GM18868 (cell line): Measurements from ENCODE around the gene HHAT.
A peak's percentile ranks its signal among the peaks of the same experiment; 100 is the strongest.

Experiments used
- ATAC-seq: cut with Tn5 transposase; IDR thresholded peaks from one replicate; pipeline ENCODE4 v1.9.1; 2021; ENCODE audit warnings: mild to moderate bottlenecking, moderate library complexity; ENCODE audit not compliant: unreplicated experiment

The HHAT gene

GRCh38 chr1:210532223-210532598, 203.5 kb downstream of the HHAT start:
- ATAC-seq: no peak

- ATAC-seq: no peak
Observed at GRCh38 chr1:210535761-210536160, 207.1 kb downstream of the HHAT start.

GRCh38 chr1:210536254-210536961, 207.7 kb downstream of the HHAT start:
- no peak for ATAC-seq

DNA sequence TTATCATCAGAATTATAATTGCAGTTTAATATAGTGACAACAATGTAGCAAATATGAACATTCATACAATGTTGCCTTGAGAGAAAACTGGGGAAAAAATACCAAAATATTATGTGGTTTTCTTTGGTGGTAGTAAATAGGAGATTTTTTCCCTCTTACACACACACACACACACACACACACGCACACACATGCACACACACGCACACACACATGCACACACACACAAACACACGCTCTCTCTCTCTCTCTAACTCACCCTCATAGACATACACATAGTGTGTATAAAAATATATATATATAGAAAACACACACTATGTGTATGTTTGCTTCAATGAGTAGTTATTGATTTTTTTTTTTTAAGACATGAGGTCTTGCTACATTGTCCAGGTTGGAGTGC, 211.6 kb downstream of the HHAT start:
- no peak for ATAC-seq

DNA sequence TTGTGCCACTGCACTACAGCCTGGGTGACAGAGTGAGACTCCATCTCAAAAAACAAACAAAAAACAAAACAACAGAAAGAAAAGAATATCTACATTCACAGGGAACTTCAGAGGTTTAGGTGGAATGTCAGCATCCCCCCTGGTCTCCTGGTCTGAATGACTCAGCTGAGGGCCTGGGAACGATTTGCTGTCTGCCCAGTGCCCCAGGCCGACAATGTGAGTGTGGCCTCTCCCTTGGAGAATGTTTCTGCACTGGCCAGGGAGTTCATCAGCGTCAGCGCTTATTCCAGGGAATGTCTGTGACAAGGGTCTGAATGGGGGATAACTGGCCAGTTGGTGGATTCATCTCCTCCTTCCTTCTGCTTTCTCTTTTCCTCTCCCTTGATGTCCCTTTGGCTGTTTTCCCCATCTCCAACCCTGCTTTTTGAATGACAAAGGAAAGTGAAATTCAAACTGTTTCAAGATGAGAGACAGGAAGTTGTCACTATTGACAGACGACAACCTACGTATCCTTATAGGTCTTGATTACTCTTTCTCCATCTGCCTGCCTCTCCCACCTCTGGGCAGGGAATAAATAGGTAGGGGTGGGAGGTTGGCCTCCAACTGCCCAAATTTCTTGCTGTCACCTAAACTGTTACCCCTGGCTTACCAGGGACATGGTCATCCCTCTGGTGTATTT, 213.1 kb downstream of the HHAT start:
- ATAC-seq: no peak

DNA sequence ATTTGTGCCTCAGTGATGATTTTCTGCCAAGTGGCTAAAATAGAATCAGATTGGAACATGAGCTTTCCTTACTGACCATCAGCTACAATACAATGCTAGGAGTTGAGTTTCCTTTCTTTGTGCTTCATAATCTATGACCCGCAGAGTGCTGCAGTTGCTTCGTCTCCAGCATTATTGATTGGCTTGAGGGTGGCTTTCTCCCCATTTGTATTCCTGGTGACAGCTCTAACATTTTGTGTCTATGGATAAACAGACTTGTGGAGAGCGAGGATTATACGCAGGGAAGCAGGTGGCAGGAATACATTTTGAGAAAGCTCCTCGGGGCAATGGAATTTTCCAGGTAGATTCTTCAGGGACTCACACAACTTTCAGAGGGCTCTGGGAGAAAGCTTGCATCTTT, 223.2 kb downstream of the HHAT start:
- no peak for ATAC-seq

- ATAC-seq: no peak
Observed at GRCh38 chr1:210553711-210554110, 225.0 kb downstream of the HHAT start.

GRCh38 chr1:210554382-210554781, 225.7 kb downstream of the HHAT start:
- ATAC-seq: no peak

DNA sequence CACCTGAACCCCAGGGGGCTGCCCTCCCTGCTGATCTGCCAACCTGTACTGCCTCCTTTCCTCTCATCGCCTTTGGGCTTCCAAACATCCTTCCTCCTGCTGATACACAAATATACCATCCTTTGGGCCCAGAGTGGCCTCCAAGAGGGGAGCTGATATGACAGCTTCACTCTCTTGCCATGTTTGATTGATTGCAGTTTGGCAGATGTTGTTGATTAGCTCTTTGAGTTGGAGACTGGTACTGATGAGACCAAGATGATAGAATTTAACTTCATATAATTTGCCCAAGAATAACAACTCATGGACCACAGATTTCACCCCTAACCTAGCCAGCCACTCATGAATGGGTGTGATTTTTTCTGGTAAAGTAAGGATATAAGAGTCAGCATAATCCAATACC, 227.8 kb downstream of the HHAT start:
- no peak for ATAC-seq

DNA sequence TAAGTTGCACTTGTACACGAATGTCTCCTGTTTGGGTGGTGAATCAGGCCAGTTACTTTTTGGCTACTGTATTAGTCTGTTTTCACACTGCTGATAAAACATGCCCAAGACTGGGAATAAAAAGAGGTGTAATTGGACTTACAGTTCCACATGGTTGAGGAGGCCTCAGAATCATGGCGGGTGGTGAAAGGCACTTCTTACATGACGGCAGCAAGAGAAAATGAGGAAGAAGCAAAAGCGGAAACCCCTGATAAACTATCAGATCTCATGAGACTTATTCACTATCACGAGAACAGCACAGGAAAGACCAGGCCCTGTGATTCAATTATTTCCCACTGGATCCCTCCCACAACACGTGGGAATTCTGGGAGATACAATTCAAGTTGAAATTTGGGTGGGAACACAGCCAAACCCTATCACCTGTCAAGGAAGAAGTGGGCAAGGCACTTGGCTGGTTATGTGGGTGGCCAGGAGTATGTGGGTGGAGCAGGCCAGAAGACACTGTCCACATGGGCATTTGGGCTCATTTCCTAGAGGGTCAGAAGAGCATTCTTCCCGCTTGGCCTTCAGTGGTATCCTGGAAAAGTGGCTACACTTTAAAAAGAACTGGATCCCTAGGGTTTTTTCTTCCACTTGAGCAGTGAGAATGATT, 228.8 kb downstream of the HHAT start:
- ATAC-seq: no peak

DNA sequence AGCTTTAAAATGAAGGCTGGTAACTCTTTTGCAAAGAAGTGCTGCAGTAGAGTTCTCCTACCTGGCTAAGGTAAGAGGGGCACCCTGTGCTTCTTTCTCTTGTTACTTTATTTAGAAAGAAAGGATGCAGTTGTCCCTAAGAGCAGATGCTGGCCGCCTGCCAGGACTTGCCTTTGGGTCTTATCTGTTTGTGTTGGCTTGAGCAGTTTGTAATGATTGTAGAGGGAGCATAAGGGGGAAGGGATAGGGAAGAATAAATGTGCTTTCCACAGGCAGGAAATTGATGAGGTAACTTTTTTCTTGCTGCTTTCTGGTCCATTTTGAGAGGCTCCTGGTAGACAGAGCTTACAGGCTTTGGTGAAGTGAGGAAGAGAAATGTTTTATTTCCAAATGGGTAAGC, 229.6 kb downstream of the HHAT start:
- ATAC-seq: no peak

GRCh38 chr1:210565306-210565705, 236.6 kb downstream of the HHAT start:
- no peak for ATAC-seq

GRCh38 chr1:210568631-210569030, 239.9 kb downstream of the HHAT start:
- no peak for ATAC-seq

DNA sequence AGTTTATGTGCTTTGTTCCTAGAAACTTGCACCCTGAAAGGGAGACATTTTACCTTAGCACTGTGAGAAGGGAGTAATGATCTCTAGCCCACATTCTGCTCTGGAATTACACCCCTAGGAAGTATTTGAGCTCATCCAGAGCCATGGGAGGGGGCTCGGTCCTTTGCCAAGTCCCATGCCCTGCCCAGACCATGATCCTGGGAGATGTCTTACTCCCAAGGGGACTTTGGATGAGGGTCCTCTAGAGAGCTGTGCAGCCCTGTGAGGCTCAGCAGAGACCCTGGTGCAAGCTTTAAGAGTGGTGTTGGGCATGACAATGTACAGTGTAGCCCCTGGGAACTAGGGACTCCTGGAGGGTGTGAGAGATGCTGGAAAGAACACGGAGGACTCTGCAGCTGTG, 241.4 kb downstream of the HHAT start:
- no peak for ATAC-seq

DNA sequence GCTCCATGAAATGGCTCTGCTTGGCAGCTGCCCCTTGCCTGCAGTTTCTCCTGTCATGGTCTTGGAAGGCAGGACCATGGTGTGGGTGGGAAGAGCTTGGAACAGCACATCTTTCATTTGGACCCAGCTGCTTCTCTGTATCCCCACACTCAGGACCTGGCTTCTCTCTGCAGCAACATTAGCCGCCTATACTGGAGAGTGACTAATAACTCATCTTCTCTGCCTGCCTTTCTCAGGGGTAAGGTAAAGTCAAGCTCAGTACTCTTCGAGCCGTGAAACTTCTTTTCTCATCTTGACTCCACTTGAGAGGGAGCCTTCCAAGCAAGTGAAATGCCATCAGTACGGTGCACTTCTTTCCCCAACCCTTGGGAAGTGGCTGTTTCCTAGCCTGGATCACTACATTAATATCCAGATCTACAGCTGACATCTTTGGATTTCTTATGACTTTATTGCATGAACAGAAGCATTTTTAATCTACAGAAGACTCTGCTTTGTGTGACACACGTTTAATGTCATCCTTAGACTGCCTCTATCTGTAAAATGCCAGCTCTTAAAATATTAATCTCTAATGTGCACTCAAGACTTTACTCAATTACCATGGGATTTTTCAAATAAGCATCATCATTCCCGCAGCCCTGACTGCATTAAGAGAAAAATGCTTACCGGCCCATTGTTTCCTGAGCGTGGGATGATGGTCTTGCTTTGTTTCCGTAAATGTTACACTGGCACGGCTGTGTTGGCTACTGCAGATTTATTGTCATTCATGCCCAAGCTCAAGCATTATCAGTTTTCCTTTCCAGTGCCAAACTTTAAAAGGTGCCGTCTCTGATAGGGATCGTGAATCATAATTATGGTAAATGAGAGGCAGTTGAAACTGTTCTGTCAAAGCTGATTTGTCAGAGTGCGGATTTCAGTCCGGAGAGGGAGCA, 242.9 kb downstream of the HHAT start:
- ATAC-seq: no peak

- no peak for ATAC-seq
Observed at GRCh38 chr1:210573141-210573540, 244.4 kb downstream of the HHAT start.

GRCh38 chr1:210582205-210582970, 253.7 kb downstream of the HHAT start:
- ATAC-seq: peak; percentile 70

GRCh38 chr1:210584439-210585113, 255.9 kb downstream of the HHAT start:
- peak; percentile 91 for ATAC-seq

- ATAC-seq: no peak
Observed at GRCh38 chr1:210586771-210587170, 258.1 kb downstream of the HHAT start.

DNA sequence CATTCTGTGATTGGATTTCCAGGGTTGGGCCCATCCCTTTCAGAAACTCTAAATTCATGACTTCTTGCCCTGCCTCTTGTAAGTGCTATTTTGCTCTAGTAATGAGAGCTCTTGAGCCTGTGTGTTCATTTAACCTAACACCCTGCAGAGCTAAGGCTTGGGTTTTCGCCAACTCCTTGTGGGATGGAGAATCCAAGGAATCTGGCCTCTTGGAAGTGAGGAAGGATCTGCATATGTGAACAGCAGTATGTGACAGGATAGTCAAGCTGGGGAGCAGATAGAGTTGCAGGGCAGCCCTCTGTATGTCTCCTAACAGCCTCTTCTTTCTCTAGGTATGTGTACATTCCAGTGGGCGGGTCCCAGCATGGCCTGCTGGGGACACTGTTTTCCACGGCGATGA, 258.9 kb downstream of the HHAT start:
- ATAC-seq: no peak
